ENCODE measurements around the gene TGFBR3. TPM values are rescaled to one million over a fixed set of nuclear protein-coding genes. Genes with fewer than 3 reads are reported as not detected.

Gene TGFBR3
- total RNA-seq, 1 experiment from 2014 or later: 0.47 TPM

DNA sequence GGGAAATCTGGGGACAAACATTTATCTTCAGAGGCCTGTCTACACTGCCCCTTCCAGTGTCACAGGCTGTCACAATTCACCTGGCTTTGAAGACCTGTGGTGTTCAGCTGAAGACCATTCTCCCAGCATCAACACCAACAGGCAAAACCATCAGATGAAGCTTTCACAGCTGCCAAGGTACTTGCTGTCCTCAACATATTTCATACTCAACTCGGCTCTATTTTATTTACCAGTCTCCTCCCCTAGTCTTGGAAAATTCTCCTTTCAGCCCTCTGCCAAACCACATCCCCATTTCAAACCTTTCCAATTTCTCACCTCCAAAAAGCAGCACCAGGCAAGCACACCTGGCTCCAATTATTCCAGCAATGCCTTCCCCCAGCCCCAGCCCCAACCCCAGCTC, 108.8 kb downstream of the TGFBR3 start:
- in situ Hi-C loops (cut with HindIII; ENCODE audit: low pct_unique_long_range_greater_than_20kb, low sequenced_read_pairs): no loop called here
- DNase-seq (ENCODE audit: low read depth): no peak

GRCh38 chr1:91776068-91776794, 109.7 kb downstream of the TGFBR3 start:
- in situ Hi-C loops (cut with HindIII; ENCODE audit: low pct_unique_long_range_greater_than_20kb, low sequenced_read_pairs): no loop called here
- DNase-seq (ENCODE audit: low read depth): no peak

DNA sequence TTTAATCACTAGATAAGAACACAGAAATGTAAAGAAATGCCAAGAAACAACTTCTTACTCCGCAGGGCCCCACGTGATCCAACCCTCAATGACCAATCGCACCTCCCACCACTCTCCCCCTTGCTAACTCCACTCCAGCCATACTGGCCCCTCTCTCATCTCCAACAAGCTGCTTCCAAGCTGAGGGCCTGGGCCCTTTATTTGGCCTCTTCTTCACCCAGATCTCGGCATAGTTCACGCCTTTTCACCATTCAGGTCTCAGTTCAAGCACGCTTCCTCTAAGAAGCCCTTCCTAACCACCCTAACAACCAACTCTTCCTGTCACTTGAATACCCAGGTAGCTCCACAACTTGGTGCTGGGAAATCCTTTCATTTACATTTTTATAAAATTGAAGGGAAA, 110.7 kb downstream of the TGFBR3 start:
- no peak for DNase-seq (ENCODE audit: low read depth)
- in situ Hi-C loops (cut with HindIII; ENCODE audit: low pct_unique_long_range_greater_than_20kb, low sequenced_read_pairs): no loop called here

- DNase-seq (ENCODE audit: low read depth): no peak
- in situ Hi-C loops (cut with HindIII; ENCODE audit: low pct_unique_long_range_greater_than_20kb, low sequenced_read_pairs): no loop called here
Observed at GRCh38 chr1:91774520-91775203, 111.3 kb downstream of the TGFBR3 start.

GRCh38 chr1:91771717-91772116, 114.2 kb downstream of the TGFBR3 start:
- in situ Hi-C loops (cut with HindIII; ENCODE audit: low pct_unique_long_range_greater_than_20kb, low sequenced_read_pairs): no loop called here
- DNase-seq (ENCODE audit: low read depth): no peak

- in situ Hi-C loops (cut with HindIII; ENCODE audit: low pct_unique_long_range_greater_than_20kb, low sequenced_read_pairs): no loop called here
- no peak for DNase-seq (ENCODE audit: low read depth)
Observed at GRCh38 chr1:91770667-91771268, 115.2 kb downstream of the TGFBR3 start.

GRCh38 chr1:91769742-91770141, 116.2 kb downstream of the TGFBR3 start:
- in situ Hi-C loops (cut with HindIII; ENCODE audit: low pct_unique_long_range_greater_than_20kb, low sequenced_read_pairs): no loop called here

DNA sequence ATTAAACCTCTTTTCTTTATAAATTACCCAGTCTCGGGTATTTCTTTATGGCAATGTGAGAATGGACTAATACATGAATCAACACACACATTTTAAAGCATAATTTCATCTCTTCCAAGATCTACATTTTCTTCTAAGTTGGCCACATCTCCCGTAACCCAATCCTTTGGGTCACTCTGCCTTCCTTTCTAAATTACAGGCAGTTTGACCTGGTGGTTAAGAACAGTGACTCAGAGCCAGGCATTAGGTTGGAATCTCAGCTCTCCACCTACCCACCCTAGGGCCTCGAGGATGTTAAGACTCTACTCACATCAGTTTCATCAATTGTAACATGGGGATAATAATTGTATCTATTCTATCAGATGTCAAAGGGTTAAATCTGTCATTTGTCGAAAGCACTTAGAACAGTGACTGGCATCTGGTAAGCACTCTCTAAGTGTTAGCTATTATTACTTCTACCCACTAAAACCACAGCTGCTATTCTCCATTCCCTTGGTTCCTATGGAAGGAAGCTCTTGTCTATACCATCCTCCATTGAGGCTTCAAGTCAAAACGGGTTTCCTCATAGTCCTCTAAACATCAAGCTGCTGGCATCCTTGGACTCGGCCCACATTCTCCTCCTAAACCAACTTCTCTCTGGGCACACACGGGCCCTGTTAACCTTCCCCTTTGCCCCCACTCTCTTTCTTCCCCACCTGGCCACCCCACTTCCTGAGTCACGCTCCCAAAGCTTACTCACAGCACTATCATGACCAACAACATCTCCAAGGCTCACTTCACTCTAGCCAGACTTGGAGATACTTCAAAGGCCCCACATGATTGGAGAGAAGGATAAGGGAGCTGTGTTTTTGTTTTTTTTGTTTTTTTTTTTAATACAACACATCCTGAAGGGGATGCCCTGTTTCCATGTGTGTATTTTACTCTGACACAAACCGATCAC, 116.9 kb downstream of the TGFBR3 start:
- no peak for DNase-seq (ENCODE audit: low read depth)
- in situ Hi-C loops (cut with HindIII; ENCODE audit: low pct_unique_long_range_greater_than_20kb, low sequenced_read_pairs): no loop called here

More at GRCh38 chr1:91769742-91770141, 116.2 kb downstream of the TGFBR3 start:
- DNase-seq (ENCODE audit: low read depth): no peak

GRCh38 chr1:91768120-91768519, 117.8 kb downstream of the TGFBR3 start:
- DNase-seq (ENCODE audit: low read depth): no peak
- in situ Hi-C loops (cut with HindIII; ENCODE audit: low pct_unique_long_range_greater_than_20kb, low sequenced_read_pairs): no loop called here

- DNase-seq (ENCODE audit: low read depth): no peak
- in situ Hi-C loops (cut with HindIII; ENCODE audit: low pct_unique_long_range_greater_than_20kb, low sequenced_read_pairs): no loop called here
Observed at GRCh38 chr1:91766883-91767282, 119.1 kb downstream of the TGFBR3 start.

DNA sequence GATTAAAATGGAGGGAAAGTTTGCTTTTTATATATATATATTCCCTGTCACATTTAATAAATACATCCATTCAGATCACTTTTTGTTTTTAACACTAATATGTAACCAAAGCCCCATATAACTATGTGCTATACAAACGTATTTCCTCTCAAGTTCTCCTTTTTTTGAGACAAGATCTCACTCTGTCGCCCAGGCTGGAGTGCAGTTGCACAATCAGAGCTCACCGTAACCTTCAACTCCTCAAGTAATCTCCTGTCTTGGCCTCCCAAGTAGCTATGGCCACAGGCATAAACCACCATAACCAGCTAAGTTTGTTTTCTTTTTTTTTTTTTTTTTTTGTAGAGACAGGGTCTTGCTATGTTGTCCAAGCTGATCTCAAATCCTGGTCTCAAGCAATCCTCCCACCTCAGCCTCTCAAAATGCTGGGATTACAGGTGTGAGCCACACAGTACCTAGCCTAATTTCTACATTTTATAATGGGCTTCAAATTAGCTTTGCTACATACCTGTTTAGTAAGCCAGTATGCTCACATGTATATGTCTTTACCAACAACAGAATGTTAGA, 120.0 kb downstream of the TGFBR3 start:
- in situ Hi-C loops (cut with HindIII; ENCODE audit: low pct_unique_long_range_greater_than_20kb, low sequenced_read_pairs): no loop called here
- no peak for DNase-seq (ENCODE audit: low read depth)

- in situ Hi-C loops (cut with HindIII; ENCODE audit: low pct_unique_long_range_greater_than_20kb, low sequenced_read_pairs): no loop called here
- DNase-seq (ENCODE audit: low read depth): no peak
Observed at GRCh38 chr1:91765293-91765692, 120.7 kb downstream of the TGFBR3 start.

GRCh38 chr1:91764471-91765115, 121.4 kb downstream of the TGFBR3 start:
- in situ Hi-C loops (cut with HindIII; ENCODE audit: low pct_unique_long_range_greater_than_20kb, low sequenced_read_pairs): no loop called here
- DNase-seq (ENCODE audit: low read depth): no peak

- DNase-seq (ENCODE audit: low read depth): no peak
- in situ Hi-C loops (cut with HindIII; ENCODE audit: low pct_unique_long_range_greater_than_20kb, low sequenced_read_pairs): no loop called here
Observed at GRCh38 chr1:91763252-91763651, 122.7 kb downstream of the TGFBR3 start.

DNA sequence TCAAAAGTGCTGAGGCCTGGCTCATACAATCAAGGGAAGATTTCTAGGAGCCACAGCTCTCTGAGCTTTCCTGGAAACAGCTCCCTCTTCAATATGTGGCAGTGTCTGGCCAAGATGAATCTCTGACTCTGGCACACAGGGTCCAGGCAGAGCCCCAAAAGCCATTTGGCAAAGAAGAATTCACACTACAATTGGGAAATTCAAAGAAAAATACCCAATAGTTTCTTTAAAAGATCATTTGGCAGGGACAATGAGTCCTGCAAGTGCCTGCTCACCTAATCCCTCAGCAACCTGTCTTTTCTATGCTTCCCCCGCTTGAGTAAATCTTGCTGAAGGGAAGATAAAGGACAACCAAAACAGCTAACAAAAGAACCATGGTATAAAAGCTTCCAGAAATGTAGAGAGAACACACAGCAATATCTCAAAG, 124.6 kb downstream of the TGFBR3 start:
- DNase-seq (ENCODE audit: low read depth): no peak
- in situ Hi-C loops (cut with HindIII; ENCODE audit: low pct_unique_long_range_greater_than_20kb, low sequenced_read_pairs): no loop called here

- in situ Hi-C loops (cut with HindIII; ENCODE audit: low pct_unique_long_range_greater_than_20kb, low sequenced_read_pairs): no loop called here
- no peak for DNase-seq (ENCODE audit: low read depth)
Observed at GRCh38 chr1:91760512-91760911, 125.4 kb downstream of the TGFBR3 start.

DNA sequence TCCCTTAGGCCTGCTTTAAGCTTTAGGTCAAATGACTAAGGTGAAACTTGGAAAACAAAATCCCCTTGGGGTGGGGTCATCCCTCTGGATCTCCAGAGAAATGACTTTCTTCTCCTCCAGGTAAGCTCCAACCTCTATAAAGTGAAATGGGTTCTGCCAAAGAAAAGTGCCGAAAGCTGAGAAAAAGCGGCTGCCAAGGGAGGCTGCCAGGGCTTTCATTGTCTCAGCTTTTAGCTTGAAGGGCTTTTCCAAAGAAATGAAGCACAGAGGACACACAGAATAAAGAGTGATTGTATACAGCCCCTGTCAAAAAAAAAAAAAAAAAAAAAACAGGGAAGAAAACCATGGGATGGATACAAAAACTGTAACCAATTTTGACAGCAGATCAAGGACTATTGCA, 126.9 kb downstream of the TGFBR3 start:
- no peak for DNase-seq (ENCODE audit: low read depth)
- in situ Hi-C loops (cut with HindIII; ENCODE audit: low pct_unique_long_range_greater_than_20kb, low sequenced_read_pairs): no loop called here
